Parathyroid adenoma (tissue), 2 donors: ENCODE data around the gene LPIN1.
"Not testable (repeated sequence)": the region's sequence is repeated elsewhere in the genome, so short reads cannot be mapped to it uniquely, and the experiment has no call there.

ENCODE experiments used
- H2AFZ ChIP-seq: fragments of 300-600 bp; sonication (generic); one replicate; pipeline ENCODE4 v1.7.0; 2017; ENCODE audit warnings: antibody characterized with exemption, mild to moderate bottlenecking
- H3K27ac ChIP-seq: fragments of 300-600 bp; sonication (generic); one replicate; pipeline ENCODE4 v1.7.0; 2017
- H3K27me3 ChIP-seq: fragments of 300-600 bp; sonication (generic); one replicate; pipeline ENCODE4 v1.7.0; 2017; ENCODE audit warnings: low read length; ENCODE audit not compliant: control insufficient read depth, insufficient read depth
- H3K36me3 ChIP-seq: fragments of 300-600 bp; sonication (generic); one replicate; pipeline ENCODE4 v1.7.0; 2017; ENCODE audit warnings: low read length; ENCODE audit not compliant: control insufficient read depth, insufficient read depth
- H3K4me1 ChIP-seq: fragments of 300-600 bp; sonication (generic); one replicate; pipeline ENCODE4 v1.7.0; 2017; ENCODE audit warnings: control low read depth
- H3K4me2 ChIP-seq: fragments of 300-600 bp; sonication (generic); one replicate; pipeline ENCODE4 v1.7.0; 2017; ENCODE audit warnings: low read length
- H3K4me3 ChIP-seq: fragments of 300-600 bp; sonication (generic); one replicate; pipeline ENCODE4 v1.7.0; 2017; ENCODE audit warnings: low read depth, low read length
- H3K79me2 ChIP-seq: fragments of 300-600 bp; sonication (generic); one replicate; pipeline ENCODE4 v1.7.0; 2017; ENCODE audit warnings: control low read depth
- H3K9ac ChIP-seq: fragments of 300-600 bp; sonication (generic); one replicate; pipeline ENCODE4 v1.7.0; 2017; ENCODE audit warnings: mild to moderate bottlenecking
- H3K9me3 ChIP-seq: fragments of 300-600 bp; sonication (generic); one replicate; pipeline ENCODE4 v1.7.0; 2017; ENCODE audit warnings: low read length; ENCODE audit not compliant: control insufficient read depth
- TF ChIP-seq, protein P1 (sequence below): fragments of 300-600 bp; sonication (generic); IDR thresholded peaks from one replicate; pipeline ENCODE4 v1.7.0; 2017; ENCODE audit warnings: antibody characterized with exemption, mild to moderate bottlenecking
- donor health status: primary hyperparathyroidism.

LPIN1 gene

DNA sequence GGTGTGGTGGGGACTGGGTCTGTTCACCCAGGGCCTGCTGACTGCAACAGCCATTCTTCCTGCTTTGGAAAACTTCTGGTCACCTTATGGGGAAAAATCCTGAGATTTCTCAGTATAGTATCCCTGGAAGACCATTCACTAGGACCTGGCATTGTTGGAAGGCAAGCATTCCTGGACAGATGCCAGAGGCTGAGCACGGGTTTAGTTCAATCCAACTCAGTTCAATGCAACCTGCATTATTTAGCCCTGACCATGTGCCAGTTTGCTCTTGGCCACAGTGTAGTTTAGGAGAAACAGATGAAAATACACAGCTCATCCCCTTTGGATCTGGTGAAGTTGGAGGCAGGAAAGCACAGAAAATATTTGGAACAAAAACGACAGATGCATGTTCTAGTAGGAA, 95.9 kb downstream of the LPIN1 start:
- no peaks in the 10 kb centered on the region for H3K27me3 ChIP-seq
- H3K36me3 ChIP-seq, result no peaks in the 10 kb centered on the region

DNA sequence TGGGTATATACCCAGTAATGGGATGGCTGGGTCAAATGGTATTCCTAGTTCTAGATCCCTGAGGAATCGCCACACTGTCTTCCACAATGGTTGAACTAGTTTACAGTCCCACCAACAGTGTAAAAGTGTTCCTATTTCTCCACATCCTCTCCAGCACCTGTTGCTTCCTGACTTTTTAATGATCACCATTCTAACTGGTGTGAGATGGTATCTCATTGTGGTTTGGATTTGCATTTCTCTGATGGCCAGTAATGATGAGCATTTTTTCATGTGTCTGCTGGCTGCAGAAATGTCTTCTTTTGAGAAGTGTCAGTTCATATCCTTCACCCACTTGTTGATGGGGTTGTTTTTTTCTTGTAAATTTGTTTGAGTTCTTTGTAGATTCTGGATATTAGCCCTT, 98.4 kb downstream of the LPIN1 start:
- H3K4me1 ChIP-seq, H3K9me3 ChIP-seq, H3K9ac ChIP-seq, H3K4me2 ChIP-seq, H3K4me3 ChIP-seq, H3K27me3 ChIP-seq, H3K79me2 ChIP-seq, H3K27ac ChIP-seq, H2AFZ ChIP-seq, H3K36me3 ChIP-seq: not testable (repeated sequence)

More for the DNA sequence above, 95.9 kb downstream of the LPIN1 start:
- Histone ChIP-seq H3K9ac (no peak overlapping the region), H3K9me3 (no peaks in the 10 kb centered on the region), H2AFZ (no peak overlapping the region), H3K4me1 (peaks cover 6% of the 10 kb centered on the region), H3K4me3 (no peak overlapping the region), H3K27ac (no peak overlapping the region), H3K79me2 (no peaks in the 10 kb centered on the region), H3K4me2 (no peak overlapping the region)
- TF ChIP-seq, protein P1, sequence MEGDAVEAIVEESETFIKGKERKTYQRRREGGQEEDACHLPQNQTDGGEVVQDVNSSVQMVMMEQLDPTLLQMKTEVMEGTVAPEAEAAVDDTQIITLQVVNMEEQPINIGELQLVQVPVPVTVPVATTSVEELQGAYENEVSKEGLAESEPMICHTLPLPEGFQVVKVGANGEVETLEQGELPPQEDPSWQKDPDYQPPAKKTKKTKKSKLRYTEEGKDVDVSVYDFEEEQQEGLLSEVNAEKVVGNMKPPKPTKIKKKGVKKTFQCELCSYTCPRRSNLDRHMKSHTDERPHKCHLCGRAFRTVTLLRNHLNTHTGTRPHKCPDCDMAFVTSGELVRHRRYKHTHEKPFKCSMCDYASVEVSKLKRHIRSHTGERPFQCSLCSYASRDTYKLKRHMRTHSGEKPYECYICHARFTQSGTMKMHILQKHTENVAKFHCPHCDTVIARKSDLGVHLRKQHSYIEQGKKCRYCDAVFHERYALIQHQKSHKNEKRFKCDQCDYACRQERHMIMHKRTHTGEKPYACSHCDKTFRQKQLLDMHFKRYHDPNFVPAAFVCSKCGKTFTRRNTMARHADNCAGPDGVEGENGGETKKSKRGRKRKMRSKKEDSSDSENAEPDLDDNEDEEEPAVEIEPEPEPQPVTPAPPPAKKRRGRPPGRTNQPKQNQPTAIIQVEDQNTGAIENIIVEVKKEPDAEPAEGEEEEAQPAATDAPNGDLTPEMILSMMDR, result no peak

DNA sequence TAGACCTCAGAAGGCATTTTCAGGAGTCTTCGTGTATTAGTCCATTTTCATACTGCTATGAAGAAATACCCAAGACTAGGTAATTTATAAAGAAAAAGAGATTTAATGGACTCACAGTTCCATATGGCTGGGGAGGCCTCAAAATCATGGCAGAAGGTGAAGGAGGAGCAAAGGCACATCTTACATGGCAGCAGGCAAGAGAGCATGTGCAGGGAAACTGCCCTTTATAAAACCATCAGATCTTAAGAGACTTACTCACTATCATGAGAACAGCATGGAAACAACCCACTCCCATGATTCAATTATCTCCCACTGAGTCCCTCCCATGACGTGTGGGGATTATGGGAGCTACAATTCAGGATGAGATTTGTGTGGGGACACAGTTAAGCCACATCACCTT, 101.5 kb downstream of the LPIN1 start:
- not testable (repeated sequence) for H3K4me2 ChIP-seq, H3K27me3 ChIP-seq, H3K9ac ChIP-seq, H3K9me3 ChIP-seq, H3K4me1 ChIP-seq, H2AFZ ChIP-seq, H3K36me3 ChIP-seq, H3K27ac ChIP-seq, H3K4me3 ChIP-seq, H3K79me2 ChIP-seq

DNA sequence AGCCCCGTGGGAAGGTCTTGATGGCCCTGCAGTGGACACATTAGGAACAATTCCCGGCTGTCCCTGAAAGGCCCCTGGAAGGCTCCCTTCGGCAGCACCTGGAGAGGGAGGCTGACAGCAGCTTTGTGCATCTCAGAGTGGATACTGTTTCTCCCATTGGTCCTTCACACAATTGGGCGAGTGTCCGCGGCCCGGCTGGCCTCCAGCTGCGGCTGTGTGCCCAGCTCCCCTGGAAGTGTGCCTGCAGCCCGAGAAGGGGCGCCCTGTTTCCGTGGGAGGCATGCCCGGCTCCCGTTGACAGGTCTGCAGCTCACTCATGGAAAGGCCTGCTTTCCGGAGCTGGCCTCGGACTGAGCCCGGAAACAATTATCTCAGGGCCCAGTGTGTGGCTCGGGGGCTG, 103.7 kb downstream of the LPIN1 start:
- Histone ChIP-seq H3K27me3 (no peaks in the 10 kb centered on the region), H3K9ac (no peak overlapping the region), H3K27ac (no peak overlapping the region), H3K4me1 (peaks cover 2% of the 10 kb centered on the region), H2AFZ (no peak overlapping the region), H3K4me2 (no peak overlapping the region), H3K4me3 (no peak overlapping the region), H3K36me3 (no peaks in the 10 kb centered on the region), H3K79me2 (no peaks in the 10 kb centered on the region), H3K9me3 (no peaks in the 10 kb centered on the region)
- TF ChIP-seq, protein P1, result no peak

DNA sequence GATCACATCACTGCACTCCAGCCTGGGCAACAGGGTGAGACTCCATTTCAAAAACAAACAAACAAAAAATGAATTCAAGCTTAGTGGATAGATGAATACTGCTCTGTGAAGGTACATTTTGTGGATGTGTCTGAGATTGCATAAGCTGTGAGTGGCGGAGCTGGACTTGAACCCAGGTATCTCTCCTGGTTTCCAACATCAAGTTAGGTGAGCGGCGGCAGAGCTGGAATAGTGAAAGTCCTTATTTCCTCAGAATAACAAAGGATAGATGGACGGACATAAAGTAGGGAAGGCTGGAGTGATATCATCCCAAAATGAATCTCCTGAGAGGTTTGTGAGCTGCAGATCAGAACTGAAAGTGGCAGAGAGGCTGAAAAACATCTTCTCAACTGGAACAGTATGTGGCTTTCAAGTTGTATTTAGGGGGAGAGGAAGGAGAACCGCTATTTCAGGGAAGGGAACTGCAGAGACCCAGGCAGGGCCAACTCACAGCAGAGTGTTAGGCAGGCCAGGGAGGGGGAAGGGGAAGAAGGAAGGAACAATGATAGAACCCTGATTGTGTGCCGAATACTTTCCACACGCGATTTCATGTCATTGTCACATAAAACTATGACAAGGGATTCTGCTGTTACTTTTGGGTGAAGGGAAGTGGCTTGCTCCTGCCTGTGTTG, 106.2 kb downstream of the LPIN1 start:
- Histone ChIP-seq H2AFZ (no peak overlapping the region), H3K27ac (no peak overlapping the region), H3K4me1 (peaks cover 2% of the 10 kb centered on the region), H3K27me3 (no peaks in the 10 kb centered on the region), H3K36me3 (no peaks in the 10 kb centered on the region), H3K9ac (no peak overlapping the region), H3K79me2 (no peaks in the 10 kb centered on the region), H3K4me2 (no peak overlapping the region), H3K9me3 (no peaks in the 10 kb centered on the region), H3K4me3 (no peak overlapping the region)
- TF ChIP-seq, protein P1, result no peak

DNA sequence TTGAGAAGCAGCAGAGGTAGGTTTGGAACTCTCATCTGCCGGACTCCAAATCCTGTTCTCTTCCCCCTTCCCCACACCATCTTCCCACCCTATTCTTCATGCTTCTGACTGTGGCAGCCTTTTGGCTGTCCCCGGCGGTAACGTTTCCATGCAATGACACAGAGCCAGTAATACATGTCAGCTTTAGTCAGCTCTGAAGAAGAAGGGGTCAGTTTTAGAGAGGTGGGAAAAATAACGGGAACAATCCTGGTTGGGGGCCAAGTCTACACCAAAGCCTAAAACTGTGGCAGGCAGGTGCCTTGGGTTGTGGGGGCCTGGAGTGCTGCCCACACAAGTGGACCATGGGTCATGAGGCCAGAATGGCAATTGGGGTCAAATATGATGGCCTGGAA, 106.8 kb downstream of the LPIN1 start:
- H3K9me3 ChIP-seq, result no peaks in the 10 kb centered on the region
- H3K27ac ChIP-seq, result no peak overlapping the region
- no peaks in the 10 kb centered on the region for H3K27me3 ChIP-seq
- peaks cover 2% of the 10 kb centered on the region for H3K4me1 ChIP-seq
- no peak overlapping the region for H3K9ac ChIP-seq
- H3K4me2 ChIP-seq, result no peak overlapping the region
- H3K4me3 ChIP-seq, result no peak overlapping the region
- no peaks in the 10 kb centered on the region for H3K79me2 ChIP-seq
- no peaks in the 10 kb centered on the region for H3K36me3 ChIP-seq
- no peak overlapping the region for H2AFZ ChIP-seq
- TF ChIP-seq, protein P1, result no peak
